SIG-M5 (cell line): Measurements from ENCODE around the gene STXBP5.
"Not testable (repeated sequence)": the region's sequence is repeated elsewhere in the genome, so short reads cannot be mapped to it uniquely, and the experiment has no call there.

Experiments
- DNase-seq: peaks from one replicate; lab custom pipeline; 2025; lab: John Stamatoyannopoulos, UW

The STXBP5 gene

DNA sequence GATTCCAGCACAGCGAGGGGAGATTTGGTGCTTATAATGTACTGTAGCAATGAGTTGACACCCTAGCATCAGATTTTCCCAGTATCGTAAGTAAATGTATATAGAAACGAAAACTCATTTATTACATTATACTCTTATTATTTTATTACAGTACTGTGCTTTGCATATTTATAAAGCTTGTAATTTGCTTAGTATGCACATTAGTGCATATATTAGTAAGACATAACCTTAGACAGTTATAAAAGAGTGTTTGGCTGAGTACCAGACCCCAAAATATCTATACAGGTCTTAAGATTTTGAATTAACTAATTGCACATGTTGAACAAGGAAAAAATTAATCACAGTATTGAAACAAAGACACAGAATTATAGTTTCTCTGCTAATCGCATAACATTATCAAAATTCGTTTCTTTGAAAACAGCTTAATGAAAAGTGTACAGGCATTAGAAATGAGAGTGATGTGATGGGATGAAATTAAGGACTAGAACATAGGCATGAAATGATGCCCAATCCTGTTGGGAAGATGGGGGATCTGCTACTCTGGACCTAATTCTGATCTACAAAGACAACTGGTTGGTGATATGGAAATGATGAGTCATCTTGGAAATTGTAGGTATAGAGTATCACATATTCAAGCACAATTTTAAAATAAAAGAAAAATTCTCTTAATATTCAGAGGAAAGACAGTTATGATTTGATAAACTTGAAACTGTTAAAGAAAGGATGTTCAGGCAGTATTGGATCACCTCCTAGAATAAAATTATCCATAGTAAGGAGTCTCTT is 42.8 kb downstream of the STXBP5 start:
- DNase-seq = no peak

GRCh38 chr6:147248859-147249258 is 44.6 kb downstream of the STXBP5 start:
- DNase-seq = no peak

- DNase-seq = no peak
These were observed 46.9 kb downstream of the STXBP5 start for GRCh38 chr6:147251072-147251471.

GRCh38 chr6:147254929-147255473 is 50.8 kb downstream of the STXBP5 start:
- not testable (repeated sequence) for DNase-seq

- DNase-seq = no peak
These were observed 51.9 kb downstream of the STXBP5 start for GRCh38 chr6:147255948-147256674.

DNA sequence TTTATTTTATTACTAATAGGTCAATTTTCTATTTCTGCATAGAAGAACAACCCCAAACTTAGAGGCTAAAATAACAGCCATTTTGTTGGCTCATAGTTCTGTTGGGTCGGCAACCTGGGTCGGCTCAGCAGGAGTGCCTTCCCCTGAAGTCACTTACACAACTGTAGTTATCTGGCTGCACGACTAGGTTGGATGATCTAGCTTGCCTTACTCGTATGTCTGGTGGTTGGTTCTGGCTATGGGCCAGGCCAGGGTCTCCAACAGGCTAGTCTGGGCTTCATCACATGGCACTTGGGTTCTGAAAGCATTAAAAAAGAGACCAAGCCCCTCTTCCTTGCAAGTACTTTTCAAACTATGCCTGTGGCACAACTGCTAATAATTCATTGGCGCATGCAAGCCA is 53.5 kb downstream of the STXBP5 start:
- no peak for DNase-seq

- DNase-seq = no peak
These were observed 55.9 kb downstream of the STXBP5 start for GRCh38 chr6:147260091-147260490.

GRCh38 chr6:147262946-147263345 is 58.7 kb downstream of the STXBP5 start:
- no peak for DNase-seq

DNA sequence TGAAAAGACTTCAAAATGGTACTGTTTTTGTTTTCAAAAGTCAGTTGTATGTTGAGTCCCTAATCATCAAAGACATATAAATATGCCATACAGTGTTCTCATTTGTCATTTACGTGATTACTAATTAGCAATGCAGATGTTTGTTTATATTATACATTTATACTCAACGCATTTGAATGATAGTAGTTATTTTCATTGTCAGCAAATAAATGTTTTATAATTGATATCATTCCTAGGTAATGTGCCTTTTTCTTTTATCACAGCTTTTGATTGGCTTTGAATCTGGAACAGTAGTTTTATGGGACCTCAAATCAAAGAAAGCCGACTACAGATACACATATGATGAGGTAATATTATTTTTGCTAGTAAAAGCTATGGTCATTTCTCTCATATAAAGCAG is 62.6 kb downstream of the STXBP5 start:
- no peak for DNase-seq

- DNase-seq = no peak
These were observed 63.4 kb downstream of the STXBP5 start for GRCh38 chr6:147267658-147268057.

DNA sequence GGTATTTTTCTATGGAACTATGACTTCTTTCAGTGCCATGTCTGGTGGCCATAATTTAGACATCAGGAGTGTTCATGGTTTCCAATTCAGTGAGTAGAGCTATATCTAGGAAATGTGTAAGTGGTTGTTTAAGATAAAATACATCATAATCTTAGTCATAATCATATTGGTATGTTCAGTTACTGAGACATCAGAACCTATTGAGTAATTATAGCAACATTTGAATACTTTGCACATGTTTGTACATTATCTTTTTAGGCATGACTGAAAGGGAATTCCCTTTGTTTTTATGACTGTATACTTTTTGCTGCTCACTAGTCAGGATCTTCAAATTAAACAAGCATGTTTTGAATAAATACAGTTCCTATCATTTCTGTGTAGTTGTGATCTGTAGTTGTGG is 64.0 kb downstream of the STXBP5 start:
- no peak for DNase-seq

DNA sequence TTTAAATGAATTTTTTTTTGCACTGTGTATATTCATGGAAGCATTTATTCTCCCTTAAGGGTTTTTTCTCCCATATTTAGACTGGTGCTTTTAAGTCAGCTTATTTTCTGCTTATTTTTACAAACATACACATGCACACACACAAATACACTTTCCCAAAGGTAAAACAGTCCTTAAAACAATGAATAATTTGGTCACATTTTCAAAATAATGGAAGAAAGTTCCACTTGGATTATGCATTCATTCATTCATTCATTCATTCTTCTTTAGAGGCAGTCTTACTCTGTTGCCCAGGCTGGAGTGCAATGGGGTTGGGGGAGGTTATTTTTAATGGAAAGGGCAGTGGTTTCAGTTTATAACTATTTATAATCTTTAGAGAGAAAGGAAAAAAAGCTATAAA is 69.8 kb downstream of the STXBP5 start:
- no peak for DNase-seq

- DNase-seq = no peak
These were observed 70.6 kb downstream of the STXBP5 start for GRCh38 chr6:147274776-147275175.

GRCh38 chr6:147278891-147279290 is 74.7 kb downstream of the STXBP5 start:
- no peak for DNase-seq

DNA sequence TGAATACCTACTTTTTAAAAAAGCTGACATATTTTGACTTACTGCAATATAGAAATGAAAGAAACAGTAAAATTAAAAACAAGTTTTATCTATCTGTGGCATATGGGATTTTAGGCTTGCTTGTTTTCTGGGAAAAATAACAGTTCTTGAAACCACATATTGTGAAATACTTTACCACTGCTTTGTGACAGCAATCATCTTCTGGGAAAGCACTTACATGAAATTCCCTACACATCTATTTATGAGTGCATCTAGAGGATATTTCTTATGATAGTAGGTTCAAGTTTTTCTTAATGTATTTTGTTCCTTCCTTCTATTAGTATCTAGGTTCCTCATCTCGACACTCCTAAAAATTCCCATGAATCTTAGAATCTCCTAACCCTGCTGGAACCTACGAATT is 75.2 kb downstream of the STXBP5 start:
- no peak for DNase-seq

DNA sequence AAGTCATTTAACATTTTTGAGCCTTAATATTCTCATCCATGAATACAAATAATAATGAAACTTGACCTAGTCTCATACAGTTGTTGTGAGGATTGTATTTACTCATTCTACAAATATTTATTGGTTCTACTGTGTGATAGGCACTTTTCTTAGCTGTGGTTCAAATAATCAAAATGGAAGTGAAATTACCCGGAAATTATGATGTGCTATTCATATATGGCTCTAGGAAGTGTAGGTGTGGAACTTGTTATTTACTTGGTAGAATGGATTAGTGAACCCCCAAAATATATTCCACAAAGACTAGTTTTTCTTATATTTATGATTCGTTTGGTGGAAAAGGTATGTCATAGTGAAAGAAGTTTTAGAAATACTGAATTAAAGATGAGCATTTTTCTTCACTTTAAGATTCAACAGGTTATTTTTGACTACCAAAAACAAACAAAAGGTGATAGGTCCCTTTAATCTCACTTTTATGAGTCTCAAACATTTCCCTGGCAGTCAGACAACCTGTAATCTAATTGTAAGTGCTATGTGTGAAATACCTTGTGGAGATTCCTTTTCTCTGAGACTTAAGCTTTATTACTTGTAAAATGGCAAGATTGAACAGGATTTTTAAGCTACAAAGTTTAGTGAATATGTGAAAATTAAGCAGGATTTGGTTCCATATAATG is 77.8 kb downstream of the STXBP5 start:
- DNase-seq = no peak

GRCh38 chr6:147282566-147282959 is 78.3 kb downstream of the STXBP5 start:
- no peak for DNase-seq

DNA sequence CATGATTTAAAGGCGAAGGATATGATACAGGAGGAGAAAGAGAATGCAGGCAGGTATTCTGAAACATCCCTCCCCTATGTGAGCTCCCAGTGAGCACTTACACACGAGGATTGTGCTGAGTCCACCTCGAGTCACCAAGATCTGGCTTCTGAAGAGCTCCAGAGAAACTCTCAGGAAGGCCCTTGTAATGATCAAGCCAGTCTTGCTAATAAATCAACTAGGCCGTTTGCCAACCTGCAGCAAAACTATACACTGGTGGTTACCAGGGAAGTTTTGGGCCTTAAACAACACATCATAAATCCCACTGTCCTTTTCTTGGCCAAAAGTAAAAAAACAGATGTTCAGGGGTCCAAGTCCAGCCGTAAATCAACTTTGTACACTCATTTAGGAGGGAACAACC is 79.2 kb downstream of the STXBP5 start:
- DNase-seq = no peak

GRCh38 chr6:147285087-147285855 is 81.1 kb downstream of the STXBP5 start:
- DNase-seq = no peak

DNA sequence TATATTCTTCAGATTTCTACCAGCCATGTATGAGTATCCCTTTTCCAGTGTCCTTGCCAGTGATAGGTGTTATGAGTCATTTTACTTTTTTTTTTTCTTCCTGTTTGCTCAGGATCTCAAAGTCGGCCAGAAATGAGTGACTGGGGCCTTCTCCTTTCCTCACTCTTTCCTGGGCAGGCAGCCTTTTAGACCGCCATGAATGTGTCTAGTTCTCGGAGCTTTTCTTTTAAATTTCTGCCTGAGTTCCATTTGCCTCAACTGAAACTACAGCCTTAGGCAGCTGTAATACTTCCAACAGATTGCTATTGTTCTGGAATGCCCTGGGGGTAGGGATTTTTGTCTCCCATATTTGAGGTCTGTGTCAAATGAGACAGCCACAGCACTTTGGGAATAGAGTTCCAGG is 83.7 kb downstream of the STXBP5 start:
- DNase-seq = no peak

DNA sequence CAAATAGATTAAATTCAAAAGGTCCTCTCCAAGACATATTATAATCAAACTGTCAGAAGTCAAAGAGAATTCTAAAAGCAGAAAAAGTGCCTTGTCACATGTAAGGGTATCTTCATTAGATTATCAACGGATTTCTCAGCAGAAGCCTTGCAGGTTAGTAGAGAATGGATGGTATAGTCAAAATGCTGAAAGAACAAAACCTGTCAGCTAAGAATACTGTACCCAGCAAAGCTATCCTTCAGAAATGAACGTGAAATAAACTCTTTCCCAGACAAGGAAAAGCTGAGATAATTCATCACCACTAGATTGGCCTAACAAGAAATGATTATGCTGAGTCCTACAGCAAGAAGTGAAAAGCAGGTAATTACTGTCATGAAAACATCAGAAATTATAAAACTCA is 92.9 kb downstream of the STXBP5 start:
- no peak for DNase-seq
